Glutamatergic neuron (in vitro differentiated cells): ENCODE data around the gene PRC1. TPM values are rescaled to one million over a fixed set of nuclear protein-coding genes. Genes with fewer than 3 reads are reported as not detected.

Experiments used
- DNase-seq: peaks from one replicate; pipeline ENCODE4 v3.0.0; 2022
- H3K27ac Mint-ChIP-seq: one replicate; pipeline ENCODE4 v1.8.0; 2020; ENCODE audit warnings: mild to moderate bottlenecking, mixed read lengths, inconsistent platforms; ENCODE audit not compliant: unreplicated experiment
- H3K27me3 Mint-ChIP-seq: one replicate; pipeline ENCODE4 v1.8.0; 2020; ENCODE audit warnings: mild to moderate bottlenecking, moderate library complexity, mixed read lengths, inconsistent platforms; ENCODE audit not compliant: unreplicated experiment
- H3K36me3 Mint-ChIP-seq: one replicate; pipeline ENCODE4 v1.8.0; 2020; ENCODE audit warnings: mild to moderate bottlenecking, mixed read lengths, inconsistent platforms; ENCODE audit not compliant: unreplicated experiment
- H3K4me1 Mint-ChIP-seq: one replicate; pipeline ENCODE4 v1.8.0; 2020; ENCODE audit warnings: mild to moderate bottlenecking, low read depth, mixed read lengths, inconsistent platforms; ENCODE audit not compliant: unreplicated experiment
- H3K4me3 Mint-ChIP-seq: one replicate; pipeline ENCODE4 v1.8.0; 2020; ENCODE audit warnings: mild to moderate bottlenecking, mixed read lengths, inconsistent platforms; ENCODE audit not compliant: unreplicated experiment
- H3K9me3 Mint-ChIP-seq: one replicate; pipeline ENCODE4 v1.8.0; 2020; ENCODE audit warnings: mild to moderate bottlenecking, moderate library complexity, mixed read lengths, inconsistent platforms; ENCODE audit not compliant: unreplicated experiment
- total RNA-seq: library from RNA; stranded (reverse); fragmentation: NEBNext Ultra II Directional; extraction: Animal tissue kit (Norgen Biotek cat#: 25700); gene quantifications from one replicate; pipeline ENCODE4 v1.2.1, GENCODE V29; 2021; ENCODE audit not compliant: unreplicated experiment
- TF ChIP-seq, protein P1 (sequence below): fragments of 200-600 bp; sonication (generic); IDR thresholded peaks from one replicate; pipeline ENCODE4 v1.5.0; 2021; ENCODE audit not compliant: partially characterized antibody, unreplicated experiment

PRC1 gene
- total RNA-seq, 1 donor from 2014 or later: 42.5 TPM

DNA sequence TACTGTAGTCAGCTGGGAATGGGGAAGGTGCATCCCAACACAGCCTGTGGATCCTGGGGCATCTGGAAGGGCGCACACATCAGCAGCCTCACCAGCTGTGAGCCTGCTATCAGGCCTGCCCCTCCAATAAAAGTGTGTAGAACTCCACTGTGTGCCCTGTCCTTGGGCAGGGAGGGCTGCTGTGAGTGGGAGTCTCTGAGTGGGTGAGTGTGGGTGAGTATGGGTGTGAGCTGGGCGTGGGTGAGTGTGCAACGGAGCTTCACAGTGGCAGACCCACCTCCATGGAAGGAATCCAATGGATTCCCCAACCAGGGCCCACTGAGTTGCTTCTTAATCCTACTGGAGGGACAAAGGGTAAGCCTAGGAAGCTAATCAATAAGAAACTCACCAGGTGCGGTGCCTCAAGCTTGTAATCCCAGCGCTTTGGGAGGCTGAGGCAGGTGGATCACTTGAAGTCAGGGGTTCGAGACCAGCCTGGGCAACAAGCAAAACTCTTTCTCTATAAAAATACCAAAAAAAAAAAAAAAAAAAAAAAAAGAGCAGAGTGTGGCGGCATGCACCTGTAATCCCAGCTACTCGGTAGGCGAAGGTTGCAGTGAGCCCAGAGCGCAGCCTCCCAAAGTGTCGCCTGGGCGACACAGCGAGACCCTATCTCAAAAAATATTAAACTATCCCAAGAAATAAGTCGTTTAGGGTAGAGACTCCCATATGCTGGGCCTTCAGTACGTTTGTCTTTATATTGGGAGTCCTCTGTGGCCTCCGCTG is 40.2 kb downstream of the PRC1 start:
- H3K27ac Mint-ChIP-seq: peak overlapping the region; percentile 15
- DNase-seq: no peak
- H3K9me3 Mint-ChIP-seq: peaks cover 8% of the 10 kb centered on the region
- H3K27me3 Mint-ChIP-seq: peaks cover 14% of the 10 kb centered on the region
- peaks cover 3% of the 10 kb centered on the region for H3K4me1 Mint-ChIP-seq
- no peaks in the 10 kb centered on the region for H3K36me3 Mint-ChIP-seq
- H3K4me3 Mint-ChIP-seq: peak overlapping the region; percentile 78
- TF ChIP-seq, protein P1, sequence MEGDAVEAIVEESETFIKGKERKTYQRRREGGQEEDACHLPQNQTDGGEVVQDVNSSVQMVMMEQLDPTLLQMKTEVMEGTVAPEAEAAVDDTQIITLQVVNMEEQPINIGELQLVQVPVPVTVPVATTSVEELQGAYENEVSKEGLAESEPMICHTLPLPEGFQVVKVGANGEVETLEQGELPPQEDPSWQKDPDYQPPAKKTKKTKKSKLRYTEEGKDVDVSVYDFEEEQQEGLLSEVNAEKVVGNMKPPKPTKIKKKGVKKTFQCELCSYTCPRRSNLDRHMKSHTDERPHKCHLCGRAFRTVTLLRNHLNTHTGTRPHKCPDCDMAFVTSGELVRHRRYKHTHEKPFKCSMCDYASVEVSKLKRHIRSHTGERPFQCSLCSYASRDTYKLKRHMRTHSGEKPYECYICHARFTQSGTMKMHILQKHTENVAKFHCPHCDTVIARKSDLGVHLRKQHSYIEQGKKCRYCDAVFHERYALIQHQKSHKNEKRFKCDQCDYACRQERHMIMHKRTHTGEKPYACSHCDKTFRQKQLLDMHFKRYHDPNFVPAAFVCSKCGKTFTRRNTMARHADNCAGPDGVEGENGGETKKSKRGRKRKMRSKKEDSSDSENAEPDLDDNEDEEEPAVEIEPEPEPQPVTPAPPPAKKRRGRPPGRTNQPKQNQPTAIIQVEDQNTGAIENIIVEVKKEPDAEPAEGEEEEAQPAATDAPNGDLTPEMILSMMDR: no peak

DNA sequence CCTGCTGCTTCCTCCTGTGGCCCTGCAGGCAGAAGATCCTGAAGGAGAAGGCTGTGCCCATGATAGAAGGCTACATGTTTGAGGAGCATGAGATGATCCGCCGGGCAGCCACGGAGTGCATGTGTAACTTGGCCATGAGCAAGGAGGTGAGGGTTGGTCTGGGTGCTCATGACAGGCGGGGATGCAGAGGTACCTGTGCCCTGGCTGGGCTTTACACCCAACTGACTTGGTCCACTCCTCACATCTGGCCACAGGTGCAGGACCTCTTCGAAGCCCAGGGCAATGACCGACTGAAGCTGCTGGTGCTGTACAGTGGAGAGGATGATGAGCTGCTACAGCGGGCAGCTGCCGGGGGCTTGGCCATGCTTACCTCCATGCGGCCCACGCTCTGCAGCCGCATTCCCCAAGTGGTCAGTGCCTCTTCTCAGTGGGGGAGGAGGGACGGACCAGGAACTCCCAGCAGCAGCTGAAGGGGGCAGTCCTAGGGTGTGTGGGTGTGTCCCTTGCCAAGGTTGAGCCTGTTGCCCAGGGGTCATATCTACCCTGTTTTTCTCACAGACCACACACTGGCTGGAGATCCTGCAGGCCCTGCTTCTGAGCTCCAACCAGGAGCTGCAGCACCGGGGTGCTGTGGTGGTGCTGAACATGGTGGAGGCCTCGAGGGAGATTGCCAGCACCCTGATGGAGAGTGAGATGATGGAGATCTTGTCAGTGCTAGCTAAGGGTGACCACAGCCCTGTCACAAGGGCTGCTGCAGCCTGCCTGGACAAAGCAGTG is 41.2 kb downstream of the PRC1 start:
- Mint-ChIP-seq H3K36me3 (no peaks in the 10 kb centered on the region), H3K9me3 (peaks cover 8% of the 10 kb centered on the region), H3K27me3 (peaks cover 14% of the 10 kb centered on the region), H3K27ac (no peak overlapping the region), H3K4me1 (peaks cover 3% of the 10 kb centered on the region), H3K4me3 (no peak overlapping the region)
- DNase-seq: no peak
- TF ChIP-seq, protein P1: no peak

DNA sequence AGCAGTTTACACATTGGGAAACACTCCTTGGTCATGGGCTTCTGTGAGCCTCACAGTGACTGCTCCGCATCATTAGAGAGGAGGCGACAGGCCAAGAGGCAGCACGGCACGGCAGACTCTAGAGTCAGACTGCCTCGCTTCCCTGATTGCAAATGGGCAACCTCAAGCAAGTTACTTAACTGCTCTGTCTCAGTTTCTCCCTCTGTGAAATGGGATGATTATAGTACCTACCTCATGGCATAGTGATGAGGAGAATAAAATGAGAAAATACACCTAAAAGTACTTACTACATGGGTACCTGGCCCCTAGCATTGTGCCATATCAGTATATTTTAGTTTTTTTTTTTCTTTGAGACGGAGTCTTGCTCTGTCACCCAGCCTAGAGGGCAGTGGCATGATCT is 43.7 kb downstream of the PRC1 start:
- Mint-ChIP-seq H3K27ac (no peak overlapping the region), H3K4me1 (no peaks in the 10 kb centered on the region), H3K27me3 (peaks cover 8% of the 10 kb centered on the region), H3K9me3 (peaks cover 7% of the 10 kb centered on the region), H3K4me3 (no peak overlapping the region), H3K36me3 (no peaks in the 10 kb centered on the region)
- TF ChIP-seq, protein P1: no peak
- DNase-seq: no peak

DNA sequence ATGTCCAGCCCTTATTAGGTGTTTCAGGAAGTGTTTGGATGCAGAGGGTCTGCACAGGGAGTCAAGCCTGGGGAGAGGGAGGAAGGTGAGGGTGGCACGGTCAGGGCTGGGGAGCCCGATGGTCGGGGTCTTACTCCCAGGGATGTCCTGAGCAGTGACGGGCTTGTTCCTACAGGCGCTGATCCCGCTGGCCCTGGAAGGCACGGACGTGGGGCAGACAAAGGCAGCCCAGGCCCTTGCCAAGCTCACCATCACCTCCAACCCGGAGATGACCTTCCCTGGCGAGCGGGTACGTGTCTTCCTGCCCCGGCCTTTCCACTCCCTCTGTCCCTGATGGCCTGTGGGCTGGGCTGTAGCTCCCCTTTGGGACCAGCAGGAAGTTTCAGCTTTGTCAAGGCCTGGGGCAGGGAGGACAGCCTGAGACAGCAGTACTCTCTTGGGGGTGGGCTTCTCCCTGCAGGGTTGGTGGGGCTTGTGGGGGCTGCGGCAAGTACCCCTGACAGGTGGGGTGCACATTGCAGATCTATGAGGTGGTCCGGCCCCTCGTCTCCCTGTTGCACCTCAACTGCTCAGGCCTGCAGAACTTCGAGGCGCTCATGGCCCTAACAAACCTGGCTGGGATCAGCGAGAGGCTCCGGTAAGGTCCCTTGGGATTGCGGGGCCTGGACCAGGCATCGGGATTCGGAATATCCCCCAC is 44.2 kb downstream of the PRC1 start:
- H3K27ac Mint-ChIP-seq: no peak overlapping the region
- H3K4me3 Mint-ChIP-seq: no peak overlapping the region
- H3K27me3 Mint-ChIP-seq: peaks cover 7% of the 10 kb centered on the region
- TF ChIP-seq, protein P1: no peak
- H3K4me1 Mint-ChIP-seq: no peaks in the 10 kb centered on the region
- H3K36me3 Mint-ChIP-seq: no peaks in the 10 kb centered on the region
- peaks cover 7% of the 10 kb centered on the region for H3K9me3 Mint-ChIP-seq
- DNase-seq: no peak

DNA sequence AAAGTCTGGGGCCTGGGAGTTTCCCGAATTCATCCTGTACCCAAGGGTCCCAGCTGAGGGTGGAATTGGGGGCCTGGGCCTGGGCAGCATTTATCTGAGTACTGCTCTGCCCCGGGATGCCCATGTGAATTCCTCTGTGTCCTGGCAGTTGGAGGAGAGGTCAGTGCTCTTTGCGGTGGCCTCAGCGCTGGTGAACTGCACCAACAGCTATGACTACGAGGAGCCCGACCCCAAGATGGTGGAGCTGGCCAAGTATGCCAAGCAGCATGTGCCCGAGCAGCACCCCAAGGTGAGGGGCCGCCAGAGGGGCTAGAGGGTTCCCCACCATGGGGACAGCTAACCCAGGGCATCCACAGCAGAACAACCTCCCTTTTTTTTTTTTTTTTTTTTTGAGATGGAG is 45.8 kb downstream of the PRC1 start:
- no peaks in the 10 kb centered on the region for H3K4me1 Mint-ChIP-seq
- peaks cover 7% of the 10 kb centered on the region for H3K27me3 Mint-ChIP-seq
- H3K9me3 Mint-ChIP-seq: peaks cover 3% of the 10 kb centered on the region
- no peaks in the 10 kb centered on the region for H3K36me3 Mint-ChIP-seq
- no peak overlapping the region for H3K27ac Mint-ChIP-seq
- TF ChIP-seq, protein P1: no peak
- H3K4me3 Mint-ChIP-seq: no peak overlapping the region
- no peak for DNase-seq
